Spinal cord (tissue), 10 donors: ENCODE results near the gene NFKB1. TPM values are rescaled to one million over a fixed set of nuclear protein-coding genes. Genes with fewer than 3 reads are reported as not detected.
"Not testable (repeated sequence)": the region's sequence is repeated elsewhere in the genome, so short reads cannot be mapped to it uniquely, and the experiment has no call there.

Experiments used
- DNase-seq, 6 donors: peaks; one replicate each; pipeline versions ENCODE4 v3.0.0 to v3.0.0-alpha.2; 2013 to 2015; ENCODE audit warnings: low spot score in 6 of 6, low read depth in 4 of 6
- H3K27ac ChIP-seq: one replicate; pipeline ENCODE4 v1.5.1; 2013; ENCODE audit warnings: low read depth, low read length, control low read depth
- H3K27me3 ChIP-seq: one replicate; pipeline ENCODE4 v1.6.1; 2013; ENCODE audit warnings: low read length; ENCODE audit not compliant: control insufficient read depth, insufficient read depth
- H3K36me3 ChIP-seq: one replicate; pipeline ENCODE4 v1.6.1; 2013; ENCODE audit warnings: low read length; ENCODE audit not compliant: control insufficient read depth, insufficient read depth
- H3K4me1 ChIP-seq: one replicate; pipeline ENCODE4 v1.6.1; 2013; ENCODE audit warnings: low read length; ENCODE audit not compliant: control insufficient read depth, insufficient read depth
- H3K4me3 ChIP-seq: one replicate; pipeline ENCODE4 v1.5.1; 2013; ENCODE audit warnings: low read depth, low read length, control low read depth
- H3K9me3 ChIP-seq: one replicate; pipeline ENCODE4 v1.6.1; 2013; ENCODE audit warnings: low read length; ENCODE audit not compliant: control insufficient read depth, insufficient read depth
- WGBS: methylation state at CpG from one replicate; pipeline ENCODE4 v1.1.5; 2013; ENCODE audit warnings: missing lambda C conversion rate; ENCODE audit not compliant: insufficient coverage; 5-methylcytosine and 5-hydroxymethylcytosine counted together
- polyA plus RNA-seq, 2 donors: library from polyadenylated mRNA; unstranded; fragments of 120-200 nt; gene quantifications; one replicate each; pipeline ENCODE4 v1.2.1, GENCODE V29; 2013; ENCODE audit not compliant: insufficient read length in 2 of 2
- total RNA-seq, 2 donors: library from RNA; depleted of rRNA in 1 of 2; stranded (reverse); fragments of 120-200 nt in 1 of 2; fragments of >200 nt in 1 of 2; gene quantifications; one replicate each; pipeline versions ENCODE4 v1.2.3 to v1.2.4, GENCODE V29; 2013 to 2014
- donor health status: healthy.

The NFKB1 gene
- total and polyA plus RNA-seq, 4 donors = 12.5 to 19.2 (median 16.1) TPM

- no peaks in the 10 kb centered on the region for H3K36me3 ChIP-seq
- no peaks in the 10 kb centered on the region for H3K27me3 ChIP-seq
- no peak for DNase-seq
- WGBS = no CpG with 5 or more reads among the region's 1 CpG
- H3K4me1 ChIP-seq = no peaks in the 10 kb centered on the region
- no peak overlapping the region for H3K4me3 ChIP-seq
- no peak overlapping the region for H3K27ac ChIP-seq
- H3K9me3 ChIP-seq = no peaks in the 10 kb centered on the region
Measured at GRCh38 chr4:102473476-102473875, 27.7 kb upstream of the NFKB1 start.

DNA sequence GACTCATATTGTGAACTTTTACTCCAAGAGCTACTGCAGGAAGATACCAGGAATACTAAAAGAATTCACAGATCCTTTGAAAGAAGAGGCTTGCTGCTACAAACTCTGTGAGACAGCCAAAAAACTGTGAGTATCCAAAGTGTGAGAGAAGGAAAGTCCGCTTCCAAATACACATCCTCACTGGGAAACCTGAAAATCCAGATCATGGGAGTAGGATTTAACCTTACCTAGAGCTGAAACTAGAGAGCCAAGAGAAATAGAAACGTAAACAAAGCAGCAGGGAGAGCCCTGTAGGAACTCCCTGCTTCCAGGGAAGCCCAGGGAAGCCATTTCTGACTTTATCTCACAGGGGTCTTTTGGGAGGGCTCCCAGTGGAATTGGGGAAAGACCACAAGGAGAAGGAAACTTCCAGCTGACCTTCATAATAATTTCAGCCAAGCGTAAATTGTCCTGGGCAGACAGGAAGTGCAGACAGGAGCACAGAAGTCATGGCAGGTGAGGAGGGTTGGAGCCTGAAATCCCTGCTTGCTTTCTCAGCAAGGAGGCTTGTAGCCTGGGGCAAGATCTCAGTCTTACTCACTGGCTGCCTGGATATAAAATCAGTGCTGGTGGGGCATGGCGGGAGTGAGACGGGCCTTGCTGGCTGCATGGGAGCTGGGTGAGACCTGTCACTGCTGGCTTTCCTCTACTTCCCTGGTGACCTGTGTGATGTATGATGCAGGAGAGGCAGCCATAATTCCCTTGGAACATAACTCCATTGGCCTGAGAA lies 26.2 kb upstream of the NFKB1 start:
- Histone ChIP-seq H3K27ac (no peak overlapping the region), H3K4me3 (no peak overlapping the region), H3K9me3 (no peaks in the 10 kb centered on the region), H3K27me3 (no peaks in the 10 kb centered on the region), H3K36me3 (no peaks in the 10 kb centered on the region), H3K4me1 (no peaks in the 10 kb centered on the region)
- DNase-seq = no peak
- 100% methylated on average over 2 of the region's 5 CpGs for WGBS

- no peaks in the 10 kb centered on the region for H3K4me1 ChIP-seq
- H3K9me3 ChIP-seq = no peaks in the 10 kb centered on the region
- WGBS = 72% methylated on average over 2 of the region's 3 CpGs
- no peaks in the 10 kb centered on the region for H3K36me3 ChIP-seq
- no peaks in the 10 kb centered on the region for H3K27me3 ChIP-seq
- H3K4me3 ChIP-seq = no peak overlapping the region
- no peak for DNase-seq
- H3K27ac ChIP-seq = no peak overlapping the region
Measured at GRCh38 chr4:102477657-102478056, 23.5 kb upstream of the NFKB1 start.

DNA sequence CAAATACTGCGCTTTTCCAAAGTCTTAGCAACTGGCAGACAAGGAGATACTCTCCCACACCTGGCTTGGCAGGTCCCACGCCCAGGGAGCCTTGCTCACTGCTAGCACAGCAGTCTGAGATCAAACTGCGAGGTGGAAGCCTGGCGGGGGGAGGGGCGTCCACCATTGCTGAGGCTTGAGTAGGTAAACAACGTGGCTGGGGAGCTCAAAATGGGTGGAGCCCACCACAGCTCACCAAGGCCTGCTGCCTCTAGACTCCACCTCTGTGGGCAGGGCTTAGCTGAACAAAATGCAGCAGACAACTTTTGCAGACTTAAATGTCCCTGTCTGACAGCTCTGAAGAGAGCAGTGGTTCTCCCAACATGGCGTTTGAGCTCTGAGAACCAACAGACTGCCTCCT lies 23.0 kb upstream of the NFKB1 start:
- Histone ChIP-seq H3K27ac (no peak overlapping the region), H3K4me1 (no peaks in the 10 kb centered on the region), H3K9me3 (no peaks in the 10 kb centered on the region), H3K36me3 (no peaks in the 10 kb centered on the region), H3K27me3 (no peaks in the 10 kb centered on the region), H3K4me3 (no peak overlapping the region)
- no peak for DNase-seq
- WGBS = 84% methylated on average over 7 of the region's 7 CpGs

DNA sequence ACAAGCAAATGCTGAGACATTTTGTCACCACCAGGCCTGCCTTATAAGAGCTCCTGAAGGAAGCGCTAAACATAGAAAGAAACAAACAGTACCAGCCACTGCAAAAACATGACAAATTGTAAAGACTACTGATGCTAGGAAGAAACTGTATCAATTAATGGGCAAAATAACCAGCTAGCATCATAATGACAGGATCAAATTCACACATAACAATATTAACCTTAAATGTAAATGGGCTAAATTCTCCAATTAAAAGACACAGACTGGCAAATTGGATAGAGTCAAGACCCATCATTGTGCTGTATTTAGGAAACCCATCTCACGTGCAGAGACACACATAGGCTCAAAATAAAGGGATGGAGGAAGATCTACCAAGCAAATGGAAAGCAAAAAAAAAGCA lies 21.3 kb upstream of the NFKB1 start:
- DNase-seq, H3K4me1 ChIP-seq, H3K9me3 ChIP-seq, H3K27ac ChIP-seq, H3K36me3 ChIP-seq, H3K27me3 ChIP-seq, H3K4me3 ChIP-seq: not testable (repeated sequence)
- WGBS = no CpG with 5 or more reads among the region's 2 CpGs

- DNase-seq = no peak
- Histone ChIP-seq H3K9me3 (no peaks in the 10 kb centered on the region), H3K4me3 (no peak overlapping the region), H3K4me1 (no peaks in the 10 kb centered on the region), H3K27me3 (no peaks in the 10 kb centered on the region), H3K27ac (no peak overlapping the region), H3K36me3 (no peaks in the 10 kb centered on the region)
- WGBS = 98% methylated on average over 17 of the region's 17 CpGs
Measured at GRCh38 chr4:102483120-102483519, 18.0 kb upstream of the NFKB1 start.

GRCh38 chr4:102483990-102484692 lies 17.0 kb upstream of the NFKB1 start:
- H3K4me1 ChIP-seq, H3K27ac ChIP-seq, H3K36me3 ChIP-seq, DNase-seq, H3K4me3 ChIP-seq, H3K27me3 ChIP-seq, H3K9me3 ChIP-seq: not testable (repeated sequence)
- WGBS = 80% methylated on average over 8 of the region's 19 CpGs

DNA sequence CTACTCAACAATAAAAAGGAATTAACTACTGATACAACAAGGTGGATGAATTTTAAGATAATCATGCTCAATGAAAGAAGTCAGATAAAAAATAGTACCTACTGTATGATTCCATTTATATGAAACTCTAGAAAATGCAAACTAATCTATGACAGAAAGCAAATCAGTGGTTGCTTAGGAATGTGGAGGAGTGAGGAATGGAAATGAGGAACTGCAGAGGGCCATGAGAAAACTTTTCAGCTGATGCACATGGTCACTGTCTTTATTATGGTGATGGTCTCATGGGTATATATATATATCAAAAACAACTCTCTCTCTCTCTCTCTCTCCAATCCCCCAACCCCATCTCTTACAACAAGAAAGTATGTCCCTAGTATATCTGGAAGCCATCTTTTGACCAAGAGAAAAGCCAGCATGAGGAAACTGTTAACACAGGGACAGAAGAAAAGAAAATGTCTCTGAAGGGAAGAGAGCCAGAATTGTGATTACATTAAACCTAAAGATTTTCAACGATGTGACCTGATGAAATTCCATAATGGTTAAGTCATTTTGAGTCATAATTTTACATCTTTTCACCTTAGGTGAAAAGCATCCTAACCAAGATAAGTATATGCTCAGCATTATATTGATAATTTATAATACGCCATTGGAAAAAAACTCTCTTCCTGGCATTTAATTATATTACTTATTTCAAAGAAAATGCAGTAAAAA lies 8.5 kb upstream of the NFKB1 start:
- no peaks in the 10 kb centered on the region for H3K36me3 ChIP-seq
- no peak overlapping the region for H3K27ac ChIP-seq
- H3K4me3 ChIP-seq = no peak overlapping the region
- no peak for DNase-seq
- H3K27me3 ChIP-seq = no peaks in the 10 kb centered on the region
- peaks cover 1% of the 10 kb centered on the region for H3K9me3 ChIP-seq
- no peaks in the 10 kb centered on the region for H3K4me1 ChIP-seq
- no CpG with 5 or more reads among the region's 2 CpGs for WGBS

DNA sequence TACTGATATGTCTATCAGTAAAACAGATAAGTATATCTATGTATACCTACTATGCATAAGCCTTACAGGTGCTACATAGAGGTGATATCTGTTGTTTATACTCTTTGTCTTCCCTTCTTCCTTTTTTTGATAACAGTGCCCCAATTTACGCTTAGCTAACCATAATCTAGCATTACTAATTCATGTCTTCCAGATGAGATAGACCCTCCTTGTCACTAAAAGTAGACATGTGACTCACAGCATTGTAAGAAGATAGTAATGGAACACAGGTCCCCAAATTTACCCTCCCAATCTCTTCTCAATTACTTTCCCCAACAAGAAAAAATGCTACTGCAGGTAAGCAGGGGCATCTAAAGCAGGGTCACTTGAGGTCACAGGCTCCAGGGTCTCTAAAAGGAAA lies 7.9 kb upstream of the NFKB1 start:
- Histone ChIP-seq H3K36me3 (no peaks in the 10 kb centered on the region), H3K27me3 (no peaks in the 10 kb centered on the region), H3K27ac (no peak overlapping the region), H3K9me3 (peaks cover 1% of the 10 kb centered on the region), H3K4me1 (no peaks in the 10 kb centered on the region), H3K4me3 (no peak overlapping the region)
- no peak for DNase-seq
- WGBS = no CpG with 5 or more reads among the region's 1 CpG
